Naive B cell (primary cell): ENCODE measurements around the gene DPM1. TPM values are rescaled to one million over a fixed set of nuclear protein-coding genes. Genes with fewer than 3 reads are reported as not detected.

Experiments used
- ATAC-seq, 2 donors: fragments of 150-1000 bp; cut with Tn5 transposase; 2 replicates each; pipeline ENCODE4 v1.10.0; 2021; ENCODE audit warnings: low read depth in 2 of 2, mild to moderate bottlenecking in 2 of 2, moderate library complexity in 2 of 2
- DNase-seq: peaks from one replicate; pipeline ENCODE4 v3.0.0; 2022
- H3K27ac Mint-ChIP-seq, 6 donors: one replicate each; pipeline ENCODE4 v1.8.0; 2020 to 2022; ENCODE audit warnings: mild to moderate bottlenecking in 6 of 6, mixed read lengths in 6 of 6, moderate library complexity in 5 of 6, inconsistent platforms in 2 of 6
- H3K27me3 Mint-ChIP-seq, 3 donors: one replicate each; pipeline ENCODE4 v1.8.0; 2021 to 2022; ENCODE audit warnings: mixed read lengths in 3 of 3, mild to moderate bottlenecking in 1 of 3
- H3K36me3 Mint-ChIP-seq, 2 donors: one replicate each; pipeline ENCODE4 v1.8.0; 2020 to 2022; ENCODE audit warnings: mixed read lengths in 2 of 2, inconsistent platforms in 1 of 2, mild to moderate bottlenecking in 1 of 2
- H3K4me1 Mint-ChIP-seq, 3 donors: one replicate each; pipeline ENCODE4 v1.8.0; 2020 to 2022; ENCODE audit warnings: mixed read lengths in 3 of 3, inconsistent platforms in 1 of 3, mild to moderate bottlenecking in 1 of 3, moderate library complexity in 1 of 3
- H3K4me3 Mint-ChIP-seq, 8 donors: one replicate each; pipeline ENCODE4 v1.8.0; 2020 to 2022; ENCODE audit warnings: mild to moderate bottlenecking in 8 of 8, mixed read lengths in 8 of 8, moderate library complexity in 8 of 8, inconsistent platforms in 2 of 8
- H3K9me3 Mint-ChIP-seq, 7 donors: one replicate each; pipeline ENCODE4 v1.8.0; 2020 to 2022; ENCODE audit warnings: mixed read lengths in 7 of 7, mild to moderate bottlenecking in 5 of 7, inconsistent platforms in 2 of 7, moderate library complexity in 1 of 7
- polyA plus RNA-seq, 6 donors: library from polyadenylated mRNA; unstranded; fragments of 300-500 nt; fragmentation: Illumina TruSeq; gene quantifications; one replicate each; pipeline ENCODE4 v1.2.3, GENCODE V29; 2021; ENCODE audit warnings: low read depth in 6 of 6

DPM1 gene
- polyA plus RNA-seq, 6 donors from 2014 or later: 57.0 to 86.2 (median 71.5) TPM

DNA sequence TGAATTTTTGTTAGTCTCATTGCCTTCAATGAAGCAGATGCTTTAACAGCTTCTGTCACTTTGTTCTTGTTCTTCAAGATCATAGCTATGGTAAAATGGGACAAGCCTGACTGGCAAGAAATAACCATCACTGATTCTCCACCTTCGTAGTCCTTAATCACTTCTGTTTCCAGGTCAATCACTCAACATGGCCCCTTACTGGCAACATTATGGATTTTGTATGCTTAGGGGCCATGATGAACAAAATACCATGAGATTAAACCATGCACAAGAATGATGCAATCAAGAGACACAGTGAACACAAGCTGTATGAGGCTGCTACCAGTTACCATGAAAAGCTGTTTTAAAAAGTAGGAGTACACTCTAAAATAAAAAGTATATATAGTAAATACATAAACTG is 59.9 kb downstream of the DPM1 start:
- Mint-ChIP-seq H3K4me1 (peaks cover 17 to 19% (median 17%) of the 10 kb centered on the region in 3 donors), H3K9me3 (no peaks in the 10 kb centered on the region), H3K4me3 (no peak overlapping the region), H3K27me3 (no peaks in the 10 kb centered on the region), H3K27ac (peak overlapping the region in 1 of 6 donors; percentile 53), H3K36me3 (peaks cover 6 to 20% of the 10 kb centered on the region in 2 donors)
- DNase-seq (no peak), ATAC-seq (no peak)

- peaks cover 16 to 29% of the 10 kb centered on the region in 2 donors for H3K36me3 Mint-ChIP-seq
- DNase-seq: no peak
- H3K4me1 Mint-ChIP-seq: peaks cover 0 to 13% (median 2%) of the 10 kb centered on the region in 3 donors
- no peak for ATAC-seq
- no peak overlapping the region for H3K4me3 Mint-ChIP-seq
- H3K27ac Mint-ChIP-seq: peak overlapping the region in 1 of 6 donors; percentile 77
- H3K9me3 Mint-ChIP-seq: no peaks in the 10 kb centered on the region
- H3K27me3 Mint-ChIP-seq: no peaks in the 10 kb centered on the region
Observed at GRCh38 chr20:50895111-50895830, 63.1 kb downstream of the DPM1 start.

DNA sequence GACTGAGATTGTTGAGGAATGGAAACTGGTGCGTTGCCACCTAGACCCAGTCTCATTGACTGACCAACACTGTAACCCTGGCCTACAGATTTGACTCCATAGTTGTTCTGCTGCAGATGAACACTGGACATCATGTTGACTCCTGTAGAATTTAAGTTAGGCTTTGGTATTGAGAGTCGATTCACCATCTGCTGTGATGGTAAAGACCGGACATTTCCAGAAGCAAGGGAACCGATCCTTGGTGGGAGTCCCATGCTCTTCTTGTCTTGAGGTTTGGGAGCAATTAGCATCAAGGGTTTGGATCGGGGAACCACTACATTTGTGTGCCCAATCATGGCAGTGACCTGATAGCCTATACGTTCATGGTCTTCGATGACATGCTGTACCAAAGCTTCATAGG is 64.7 kb downstream of the DPM1 start:
- H3K4me3 Mint-ChIP-seq: no peak overlapping the region
- H3K9me3 Mint-ChIP-seq: no peaks in the 10 kb centered on the region
- peaks cover 0 to 13% (median 2%) of the 10 kb centered on the region in 3 donors for H3K4me1 Mint-ChIP-seq
- no peaks in the 10 kb centered on the region for H3K27me3 Mint-ChIP-seq
- DNase-seq: no peak
- peak overlapping the region in 2 of 6 donors; percentile 9 to 74 for H3K27ac Mint-ChIP-seq
- H3K36me3 Mint-ChIP-seq: peaks cover 16 to 29% of the 10 kb centered on the region in 2 donors
- ATAC-seq: no peak

DNA sequence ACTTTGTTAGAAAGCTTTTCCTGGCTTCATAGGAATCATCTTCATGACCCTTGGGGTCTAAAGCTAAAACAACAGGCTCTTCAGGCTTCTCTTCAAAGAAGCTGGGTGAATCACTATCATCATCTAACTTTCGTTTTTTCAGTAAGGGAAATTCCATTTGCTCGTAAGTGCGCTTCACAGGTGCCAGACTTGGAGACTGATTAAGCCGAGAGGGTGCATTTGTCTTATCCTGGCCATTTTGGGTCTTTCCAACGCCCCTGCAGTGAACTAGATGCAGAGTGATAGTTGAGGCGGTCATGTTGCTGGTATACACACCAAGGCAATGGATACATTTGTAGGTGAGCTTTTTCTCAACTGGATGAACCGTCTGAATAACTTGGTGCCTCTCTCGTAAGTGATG is 65.9 kb downstream of the DPM1 start:
- no peak overlapping the region for H3K4me3 Mint-ChIP-seq
- no peak for DNase-seq

DNA sequence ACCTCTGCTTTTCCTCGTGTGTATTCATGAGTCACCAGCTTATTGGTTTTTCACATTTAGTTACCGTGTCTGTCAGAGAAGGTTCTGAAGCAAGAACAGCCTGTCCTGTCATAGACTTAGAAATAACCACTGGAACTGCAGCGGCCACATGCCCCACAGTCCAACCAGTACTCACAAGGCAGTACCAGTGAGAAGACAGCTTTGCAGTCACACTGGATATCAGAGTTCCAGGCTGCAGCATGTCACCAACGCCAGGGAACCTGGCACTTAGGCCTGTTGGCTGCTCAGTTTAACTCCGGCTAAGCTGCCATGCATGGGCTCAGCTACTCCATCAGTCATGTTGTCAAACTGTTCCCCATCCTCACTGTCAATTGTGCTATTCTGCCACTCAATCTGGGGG is 67.2 kb downstream of the DPM1 start:
- DNase-seq (no peak), ATAC-seq (no peak)
- Mint-ChIP-seq H3K4me3 (no peak overlapping the region), H3K27ac (peak overlapping the region in 2 of 6 donors; percentile 67 to 74), H3K36me3 (peaks cover 11 to 23% of the 10 kb centered on the region in 2 donors), H3K4me1 (peaks cover 0 to 8% (median 0%) of the 10 kb centered on the region in 3 donors), H3K9me3 (no peaks in the 10 kb centered on the region), H3K27me3 (no peaks in the 10 kb centered on the region)

More for the DNA sequence above, 65.9 kb downstream of the DPM1 start:
- ATAC-seq: no peak
- peaks cover 14 to 27% of the 10 kb centered on the region in 2 donors for H3K36me3 Mint-ChIP-seq
- peaks cover 0 to 8% (median 2%) of the 10 kb centered on the region in 3 donors for H3K4me1 Mint-ChIP-seq
- H3K27me3 Mint-ChIP-seq: no peaks in the 10 kb centered on the region
- no peaks in the 10 kb centered on the region for H3K9me3 Mint-ChIP-seq
- peak overlapping the region in 3 of 6 donors; percentile 52 to 74 (median 60) for H3K27ac Mint-ChIP-seq

DNA sequence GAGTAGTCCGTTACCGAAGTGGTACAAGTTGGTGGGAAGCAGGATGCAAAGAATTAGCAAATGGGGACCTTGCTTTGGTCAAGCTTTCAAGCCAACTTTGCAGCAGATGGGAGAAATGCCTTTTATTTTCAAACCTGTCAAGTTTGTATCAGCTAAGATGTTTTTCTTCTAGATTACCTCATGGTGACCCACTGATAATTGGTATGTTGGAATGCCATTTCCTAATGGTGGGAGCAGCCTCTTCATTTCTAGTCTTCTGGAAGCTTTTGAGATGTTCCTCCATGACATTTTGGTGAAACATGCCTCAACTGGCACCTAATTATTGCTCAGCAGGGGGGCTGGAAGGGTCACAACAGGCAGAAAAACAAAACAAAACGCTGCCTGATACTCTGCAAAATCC is 70.8 kb downstream of the DPM1 start:
- ATAC-seq (no peak), DNase-seq (no peak)
- no peaks in the 10 kb centered on the region for H3K27me3 Mint-ChIP-seq
- peak overlapping the region in 3 of 6 donors; percentile 9 to 39 (median 24) for H3K27ac Mint-ChIP-seq
- H3K4me1 Mint-ChIP-seq: peaks cover 0 to 8% (median 0%) of the 10 kb centered on the region in 3 donors
- peaks cover 0 to 14% of the 10 kb centered on the region in 2 donors for H3K36me3 Mint-ChIP-seq
- H3K4me3 Mint-ChIP-seq: no peak overlapping the region
- H3K9me3 Mint-ChIP-seq: no peaks in the 10 kb centered on the region

DNA sequence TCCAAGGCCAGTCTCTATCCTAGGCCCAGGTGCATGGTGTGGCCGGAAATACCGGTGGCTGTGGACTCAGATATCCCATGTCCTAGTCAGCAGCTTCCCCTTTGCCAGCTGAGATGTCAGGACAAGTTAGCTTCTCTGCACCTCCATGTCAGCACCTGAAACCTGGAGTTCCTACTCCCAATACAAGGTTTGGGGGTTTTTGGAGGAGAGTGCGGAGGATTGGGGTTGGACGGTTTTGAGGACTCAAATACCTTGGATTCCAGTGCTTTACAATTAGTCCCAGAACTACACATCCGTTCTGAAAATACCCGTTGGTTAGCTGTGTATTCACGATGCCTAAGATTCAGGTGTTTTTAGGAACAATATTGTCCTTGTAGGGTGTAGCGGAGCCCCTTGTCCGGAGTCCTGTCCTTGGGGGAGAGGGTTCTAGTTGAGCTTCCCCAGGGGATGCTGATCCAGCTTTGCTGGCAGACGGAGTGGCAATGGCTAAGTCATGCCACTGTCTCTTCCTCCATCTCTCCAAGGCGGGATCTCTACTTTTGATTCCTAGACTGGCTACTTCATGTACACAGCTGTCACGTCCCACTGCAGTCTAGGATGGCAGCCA is 72.0 kb downstream of the DPM1 start:
- Mint-ChIP-seq H3K27ac (peak overlapping the region in 1 of 6 donors; percentile 56), H3K9me3 (no peaks in the 10 kb centered on the region), H3K27me3 (no peaks in the 10 kb centered on the region)

DNA sequence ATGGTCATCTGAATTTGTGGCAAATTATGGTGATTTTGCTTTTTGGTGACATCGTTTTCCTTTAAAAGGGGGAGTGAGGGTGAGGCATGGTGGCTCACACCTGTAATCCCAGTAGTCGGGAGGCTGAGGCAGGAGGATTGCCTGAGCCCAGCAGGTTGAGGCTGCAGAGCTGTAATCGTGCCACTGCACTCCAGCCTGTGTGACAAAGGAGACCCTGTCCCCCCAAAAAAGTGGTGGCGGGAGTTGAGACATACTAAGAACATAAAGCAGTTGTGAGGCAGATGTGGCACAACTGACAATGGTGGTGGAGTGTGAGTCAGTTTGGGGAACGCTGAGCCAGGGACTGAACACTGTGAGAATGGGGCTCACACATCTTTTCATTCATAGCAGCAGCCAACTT is 72.6 kb downstream of the DPM1 start:
- Mint-ChIP-seq H3K36me3 (no peaks in the 10 kb centered on the region), H3K4me3 (peak overlapping the region in 1 of 8 donors; percentile 25), H3K9me3 (no peaks in the 10 kb centered on the region), H3K4me1 (no peaks in the 10 kb centered on the region), H3K27ac (peak overlapping the region in 3 of 6 donors; percentile 56 to 86 (median 76)), H3K27me3 (no peaks in the 10 kb centered on the region)
- DNase-seq (no peak), ATAC-seq (no peak)

More for the DNA sequence above, 72.0 kb downstream of the DPM1 start:
- Mint-ChIP-seq H3K4me3 (no peak overlapping the region), H3K4me1 (no peaks in the 10 kb centered on the region), H3K36me3 (peaks cover 0 to under 1% of the 10 kb centered on the region in 2 donors)
- ATAC-seq (no peak), DNase-seq (no peak)

DNA sequence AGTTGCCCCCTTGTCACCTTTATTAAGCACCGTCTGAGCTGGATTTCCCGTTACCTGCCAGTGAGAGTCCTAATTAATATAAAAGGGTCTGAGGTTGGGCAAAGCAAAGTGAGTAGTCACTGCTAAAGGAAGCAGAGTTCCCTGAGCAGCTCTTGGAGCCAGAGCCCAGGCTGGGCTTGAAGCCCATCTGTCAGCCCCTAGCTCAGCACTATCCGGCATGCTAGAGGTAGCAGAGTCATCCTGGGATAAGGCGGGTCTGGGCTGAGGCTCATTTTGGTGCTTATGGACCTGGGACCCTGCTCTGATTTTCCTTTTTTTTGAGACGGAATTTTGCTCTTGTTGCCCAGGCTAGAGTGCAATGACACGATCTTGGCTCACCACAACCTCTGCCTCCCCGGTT is 73.3 kb downstream of the DPM1 start:
- peak overlapping the region in 2 of 6 donors; percentile 50 to 76 for H3K27ac Mint-ChIP-seq
- H3K9me3 Mint-ChIP-seq: no peaks in the 10 kb centered on the region
- H3K4me3 Mint-ChIP-seq: no peak overlapping the region
- no peaks in the 10 kb centered on the region for H3K4me1 Mint-ChIP-seq
- no peaks in the 10 kb centered on the region for H3K36me3 Mint-ChIP-seq
- ATAC-seq: no peak
- no peaks in the 10 kb centered on the region for H3K27me3 Mint-ChIP-seq
- DNase-seq: no peak

Other genes with a start within 250 kb of the DPM1 start
- 1 to 10 TPM in 1 of 6 donors, under 1 TPM in 5; 0.08 to 1.6 (median 0.73) TPM for gene PARD6B, start 227.0 kb downstream of the DPM1 start, polyA plus RNA-seq
- gene BCAS4, start 163.5 kb downstream of the DPM1 start, polyA plus RNA-seq: 10 to 100 TPM; 62.1 to 82.2 (median 70.3) TPM
- gene ADNP, start 27.1 kb downstream of the DPM1 start, polyA plus RNA-seq: 10 to 100 TPM in 3 of 6 donors, 1 to 10 TPM in 3; 5.5 to 15.7 (median 9.5) TPM
- gene MOCS3, start 286 bp upstream of the DPM1 start, polyA plus RNA-seq: 1 to 10 TPM; 3.8 to 5.0 (median 4.1) TPM
- gene KCNG1, start 64.6 kb upstream of the DPM1 start, polyA plus RNA-seq: 100 to 1,000 TPM in 4 of 6 donors, 10 to 100 TPM in 2; 32.3 to 184 (median 107) TPM